ENCODE data around the gene TUBB2A. TPM values are rescaled to one million over a fixed set of nuclear protein-coding genes. Genes with fewer than 3 reads are reported as not detected.

TUBB2A gene
- polyA plus RNA-seq, 1 of the 3 experiments (the other 2 are of a cell fraction), result 199 TPM

GRCh38 chr6:3108746-3109414 lies 48.5 kb downstream of the TUBB2A start:
- 94% methylated on average over 10 of the region's 10 CpGs for WGBS (ENCODE audit: low lambda C conversion rate)
- no peak for TF ChIP-seq MAX (IDR thresholded peaks at IDR 0.05; ENCODE audit: low read depth)
- no peak for TF ChIP-seq RCOR1 (IDR thresholded peaks at IDR 0.05; ENCODE audit: low read length)
- TF ChIP-seq PBX3 (IDR thresholded peaks at IDR 0.05), result no peak
- TF ChIP-seq SMC3 (IDR thresholded peaks at IDR 0.05; ENCODE audit: low read depth, low read length), result no peak
- no peak for TF ChIP-seq CTCF (IDR thresholded peaks at IDR 0.05)
- TF ChIP-seq YY1 (IDR thresholded peaks at IDR 0.05; ENCODE audit: low read depth), result no peak
- no peak for TF ChIP-seq GATA2 (CRISPR knock-in tag; IDR thresholded peaks at IDR 0.05)
- no peak for TF ChIP-seq USF1 (IDR thresholded peaks at IDR 0.05; ENCODE audit: borderline replicate concordance, low read depth)
- TF ChIP-seq RXRA (IDR thresholded peaks at IDR 0.05; ENCODE audit: borderline replicate concordance, low read depth), result no peak
- no peak for TF ChIP-seq TCF12 (IDR thresholded peaks at IDR 0.05)
- no peak for TF ChIP-seq JUND (IDR thresholded peaks at IDR 0.05)
- TF ChIP-seq FOXM1 (IDR thresholded peaks at IDR 0.05; ENCODE audit: low read depth), result no peak
- no peak for TF ChIP-seq SIN3A (IDR thresholded peaks at IDR 0.05; ENCODE audit: borderline replicate concordance, low read depth, low read length)
- TF ChIP-seq EP300 (IDR thresholded peaks at IDR 0.05; ENCODE audit: borderline replicate concordance in 1 of 2, low read depth in 1 of 2, low read length in 1 of 2), result no peak
- no peak for TF ChIP-seq CHD2 (IDR thresholded peaks at IDR 0.05; ENCODE audit: low read length, partially characterized antibody)
- no peak for TF ChIP-seq USF2 (IDR thresholded peaks at IDR 0.05; ENCODE audit: borderline replicate concordance, low read depth, low read length)
- Histone ChIP-seq H3K4me1 (ENCODE audit: control insufficient read depth in 1 of 2, insufficient read depth in 2 of 2, low read depth in 1 of 2, low read length in 1 of 2) (no peaks in the 10 kb centered on the region), H4K20me1 (ENCODE audit: insufficient read depth) (no peaks in the 10 kb centered on the region), H2AFZ (ENCODE audit: low read depth) (no peak overlapping the region), H3K27me3 (ENCODE audit: insufficient read depth) (no peaks in the 10 kb centered on the region), H3K9me2 (no peaks in the 10 kb centered on the region), H3K9ac (no peak overlapping the region), H3K9me3 (no peaks in the 10 kb centered on the region), H3K4me2 (no peak overlapping the region), H3K27ac (ENCODE audit: low read depth in 2 of 2, low read length in 1 of 2) (no peak overlapping the region), H3K36me3 (replicated peaks in 1 of 2; ENCODE audit: control insufficient read depth in 1 of 2, insufficient read depth in 2 of 2, low read length in 1 of 2) (peaks cover 63 to 73% of the 10 kb centered on the region in 2 experiments), H3K79me2 (ENCODE audit: insufficient read depth) (no peaks in the 10 kb centered on the region), H3K4me3 (ENCODE audit: low read depth in 2 of 2, low read length in 1 of 2) (no peak overlapping the region), H3F3A (replicated peaks; ENCODE audit: insufficient read depth) (peaks cover 5% of the 10 kb centered on the region)
- ChIA-PET POLR2A (no interaction called here), CTCF (interaction anchor here (1.3 to 1.4 kb wide), 2 partner anchors 12 to 33 kb away, joined by 3 to 4 read pairs; no protein-coding TSS in a partner anchor)
- no peak for DNase-seq

Other genes starting within 250 kb of the TUBB2A start
- gene SERPINB6, start 186.0 kb downstream of the TUBB2A start, polyA plus RNA-seq (2012; rRNA removed), result 102 and 111 TPM in 2 replicates
- gene NQO2, start 157.7 kb downstream of the TUBB2A start, polyA plus RNA-seq (2012; rRNA removed), result 19.2 and 22.5 TPM in 2 replicates
- gene RIPK1, start 89.0 kb downstream of the TUBB2A start, polyA plus RNA-seq (2012; rRNA removed), result 12.0 and 15.7 TPM in 2 replicates
- 21.7 and 25.6 TPM in 2 replicates for gene BPHL, start 38.8 kb downstream of the TUBB2A start, polyA plus RNA-seq (2012; rRNA removed)
- 161 and 162 TPM in 2 replicates for gene TUBB2B, start 70.1 kb upstream of the TUBB2A start, polyA plus RNA-seq (2012; rRNA removed)
- 60.0 and 61.3 TPM in 2 replicates for gene PSMG4, start 101.4 kb upstream of the TUBB2A start, polyA plus RNA-seq (2012; rRNA removed)

All from SK-N-SH (cell line).